Right renal pelvis (tissue), 4 donors: ENCODE measurements around the gene XIST. TPM values are rescaled to one million over a fixed set of nuclear protein-coding genes. Genes with fewer than 3 reads are reported as not detected.
A peak's percentile ranks its signal among the peaks of the same experiment; 100 is the strongest.
"Not testable (repeated sequence)": the region's sequence is repeated elsewhere in the genome, so short reads cannot be mapped to it uniquely, and the experiment has no call there.

Source experiments
- DNase-seq, 4 donors: peaks; one replicate each; pipeline ENCODE4 v3.0.0-alpha.2; 2013; ENCODE audit warnings: low read depth in 4 of 4, low spot score in 3 of 4, missing footprints in 1 of 4
- polyA plus RNA-seq, 4 donors: library from polyadenylated mRNA; unstranded; fragments of 120-200 nt; gene quantifications; one replicate each; pipeline ENCODE4 v1.2.1, GENCODE V29; 2013; ENCODE audit not compliant: insufficient read length in 4 of 4

The XIST gene
- under 1 TPM in 3 of 4 donors, not detected in 1; 0.11 to 0.32 (median 0.31) TPM for polyA plus RNA-seq

GRCh38 chrX:73852467-73852866, at the start of gene XIST:
Gene XIST (minus strand): TSS chrX:73852714.
- no peak for DNase-seq

- DNase-seq = not testable (repeated sequence)
Measured at GRCh38 chrX:73898315-73898714, 45.8 kb upstream of the XIST start.

- DNase-seq = not testable (repeated sequence)
Measured at GRCh38 chrX:73892515-73893090, 40.1 kb upstream of the XIST start.

- DNase-seq = not testable (repeated sequence)
Measured at GRCh38 chrX:73882260-73882659, 29.7 kb upstream of the XIST start.

- DNase-seq = no peak
Measured at GRCh38 chrX:73877687-73878086, 25.2 kb upstream of the XIST start.

- no peak for DNase-seq
Measured at GRCh38 chrX:73876911-73877310, 24.4 kb upstream of the XIST start.

- no peak for DNase-seq
Measured at GRCh38 chrX:73868916-73869315, 16.4 kb upstream of the XIST start.

GRCh38 chrX:73867144-73867543, 14.6 kb upstream of the XIST start:
- DNase-seq = no peak

GRCh38 chrX:73863852-73864251, 11.3 kb upstream of the XIST start:
- DNase-seq = no peak

- DNase-seq = no peak
Measured at GRCh38 chrX:73863268-73863667, 10.8 kb upstream of the XIST start.

GRCh38 chrX:73859622-73860021, 7.1 kb upstream of the XIST start:
- no peak for DNase-seq

GRCh38 chrX:73855546-73855945, 3.0 kb upstream of the XIST start:
- peak; percentile 20 to 50 (median 32) for DNase-seq

- DNase-seq = no peak
Measured at GRCh38 chrX:73852022-73852421, 492 bp downstream of the XIST start.

- DNase-seq = no peak
Measured at GRCh38 chrX:73851014-73852009, 1.2 kb downstream of the XIST start.

GRCh38 chrX:73850124-73851013, 2.1 kb downstream of the XIST start:
- no peak for DNase-seq

- DNase-seq = no peak
Measured at GRCh38 chrX:73849073-73849472, 3.4 kb downstream of the XIST start.

- DNase-seq = no peak
Measured at GRCh38 chrX:73847991-73848390, 4.5 kb downstream of the XIST start.

GRCh38 chrX:73847100-73847499, 5.4 kb downstream of the XIST start:
- DNase-seq = no peak

- no peak for DNase-seq
Measured at GRCh38 chrX:73842541-73843234, 9.8 kb downstream of the XIST start.

GRCh38 chrX:73841337-73841736, 11.2 kb downstream of the XIST start:
- DNase-seq = no peak
